Liver (tissue), 9 donors: ENCODE measurements around the gene TRHDE. TPM values are rescaled to one million over a fixed set of nuclear protein-coding genes. Genes with fewer than 3 reads are reported as not detected.

Experiments used
- DNase-seq: peaks from one replicate; pipeline ENCODE4 v3.0.0-alpha.2; 2017; ENCODE audit warnings: low spot score
- H3K27ac ChIP-seq, 2 donors: one replicate each; pipeline ENCODE4 v1.7.0; 2013; ENCODE audit warnings: inconsistent platforms in 2 of 2, low read length in 2 of 2, control low read depth in 1 of 2, low read depth in 1 of 2, mild to moderate bottlenecking in 1 of 2
- H3K27me3 ChIP-seq, 4 donors: one replicate each; pipeline versions ENCODE4 v1.6.1 to v1.7.0; 2013; ENCODE audit warnings: low read length in 3 of 4, inconsistent platforms in 1 of 4, mild to moderate bottlenecking in 1 of 4, moderate library complexity in 1 of 4; ENCODE audit not compliant: control insufficient read depth in 4 of 4, insufficient read depth in 4 of 4
- H3K36me3 ChIP-seq, 4 donors: one replicate each; pipeline versions ENCODE4 v1.6.1 to v1.7.0; 2013; ENCODE audit warnings: low read length in 3 of 4, mild to moderate bottlenecking in 3 of 4, low read depth in 1 of 4, moderate library complexity in 1 of 4; ENCODE audit not compliant: control insufficient read depth in 4 of 4, insufficient read depth in 3 of 4
- H3K4me1 ChIP-seq, 4 donors: one replicate each; pipeline versions ENCODE4 v1.6.1 to v1.7.0; 2013; ENCODE audit warnings: low read length in 3 of 4, mild to moderate bottlenecking in 3 of 4, moderate library complexity in 1 of 4; ENCODE audit not compliant: control insufficient read depth in 4 of 4, insufficient read depth in 4 of 4
- H3K4me3 ChIP-seq, 3 donors: one replicate each; pipeline versions ENCODE4 v1.6.1 to v1.7.0; 2013; ENCODE audit warnings: low read length in 3 of 3, control low read depth in 1 of 3, low read depth in 1 of 3, mild to moderate bottlenecking in 1 of 3
- H3K9ac ChIP-seq, 2 donors: one replicate each; pipeline ENCODE4 v1.7.0; 2013; ENCODE audit warnings: low read length in 2 of 2, mild to moderate bottlenecking in 2 of 2, moderate library complexity in 2 of 2, control low read depth in 1 of 2, low read depth in 1 of 2
- H3K9me3 ChIP-seq, 4 donors: one replicate each; pipeline versions ENCODE4 v1.6.1 to v1.7.0; 2013; ENCODE audit warnings: low read length in 3 of 4; ENCODE audit not compliant: control insufficient read depth in 4 of 4
- FOXA1 ChIP-seq: IDR thresholded peaks from 2 replicates; pipeline ENCODE4 v1.6.1; 2016; ENCODE audit warnings: antibody characterized with exemption
- FOXA2 ChIP-seq: IDR thresholded peaks from 2 replicates; pipeline ENCODE4 v1.6.1; 2016; ENCODE audit warnings: antibody characterized with exemption
- HNF4A ChIP-seq, 2 donors: conservative IDR thresholded peaks; 2 replicates each; pipeline ENCODE4 v1.6.1; 2016; ENCODE audit warnings: antibody characterized with exemption in 2 of 2, mild to moderate bottlenecking in 2 of 2
- HNF4G ChIP-seq: IDR thresholded peaks from 2 replicates; pipeline ENCODE4 v1.6.1; 2016; ENCODE audit warnings: antibody characterized with exemption
- JUND ChIP-seq, 2 donors: IDR thresholded peaks; 2 replicates each; pipeline ENCODE4 v1.6.1; 2016; ENCODE audit warnings: antibody characterized with exemption in 2 of 2
- MAX ChIP-seq: IDR thresholded peaks from 2 replicates; pipeline ENCODE4 v1.6.1; 2016; ENCODE audit warnings: antibody characterized with exemption
- NR2F2 ChIP-seq: IDR thresholded peaks from 2 replicates; pipeline ENCODE4 v1.6.1; 2016; ENCODE audit warnings: antibody characterized with exemption
- RAD21 ChIP-seq, 2 donors: IDR thresholded peaks; 2 replicates each; pipeline ENCODE4 v1.6.1; 2016; ENCODE audit warnings: antibody characterized with exemption in 2 of 2, mild to moderate bottlenecking in 2 of 2
- REST ChIP-seq: IDR thresholded peaks from 2 replicates; pipeline ENCODE4 v1.6.1; 2016; ENCODE audit warnings: antibody characterized with exemption, mild to moderate bottlenecking
- RXRA ChIP-seq, 2 donors: IDR thresholded peaks; 2 replicates each; pipeline ENCODE4 v1.6.1; 2017 to 2018; ENCODE audit warnings: antibody characterized with exemption in 2 of 2, mild to moderate bottlenecking in 1 of 2
- TAF1 ChIP-seq: conservative IDR thresholded peaks from 2 replicates; pipeline ENCODE4 v1.6.1; 2016; ENCODE audit warnings: antibody characterized with exemption, mild to moderate bottlenecking
- YY1 ChIP-seq: IDR thresholded peaks from 2 replicates; pipeline ENCODE4 v1.6.1; 2016; ENCODE audit warnings: antibody characterized with exemption, mild to moderate bottlenecking
- WGBS: extraction: QIAGEN DNeasy Blood & Tissue Kit; methylation state at CpG from one replicate; pipeline ENCODE4 v1.1.7; 2013; 5-methylcytosine and 5-hydroxymethylcytosine counted together
- polyA plus RNA-seq, 2 donors: library from polyadenylated mRNA; stranded (reverse) in 1 of 2; unstranded in 1 of 2; fragments of 200-250 nt in 1 of 2; fragments of >200 nt in 1 of 2; fragmentation: Nextera tagmentation in 1 of 2; extraction: Ambion mirVana in 1 of 2; gene quantifications; one replicate each; pipeline versions ENCODE4 v1.2.1 to v1.2.3, GENCODE V29; 2013 to 2015
- total RNA-seq, 2 donors: library from RNA; depleted of rRNA; stranded (reverse); fragments of >200 nt; gene quantifications; one replicate each; pipeline ENCODE4 v1.2.3, GENCODE V29; 2014
- TF ChIP-seq, protein P1 (sequence below): IDR thresholded peaks from 2 replicates; pipeline ENCODE4 v1.6.1; 2016; ENCODE audit warnings: antibody characterized with exemption
- donor health status: healthy.
- donor health status: healthy.
- donor health status: healthy.
- donor health status: healthy.
- donor health status: healthy.

TRHDE gene
- total and polyA plus RNA-seq, 4 donors, result 0.05 to 0.17 (median 0.14) TPM; not detected in 1

GRCh38 chr12:72406111-72406510 is 133.9 kb downstream of the TRHDE start:
- no peak overlapping the region for H3K27ac ChIP-seq
- no peaks in the 10 kb centered on the region for H3K27me3 ChIP-seq
- 75% methylated on average over 2 of the region's 2 CpGs for WGBS
- TF ChIP-seq YY1, result no peak
- no peak for TF ChIP-seq HNF4G
- no peak for TF ChIP-seq TAF1
- no peak for TF ChIP-seq FOXA2
- TF ChIP-seq FOXA1, result no peak
- TF ChIP-seq RAD21 (IDR thresholded peaks at IDR 0.05), result no peak
- TF ChIP-seq REST, result no peak
- no peak for TF ChIP-seq MAX
- H3K4me1 ChIP-seq, result no peaks in the 10 kb centered on the region
- H3K4me3 ChIP-seq, result no peak overlapping the region
- no peak for DNase-seq
- H3K36me3 ChIP-seq, result no peaks in the 10 kb centered on the region
- no peaks in the 10 kb centered on the region for H3K9me3 ChIP-seq
- no peak overlapping the region for H3K9ac ChIP-seq

DNA sequence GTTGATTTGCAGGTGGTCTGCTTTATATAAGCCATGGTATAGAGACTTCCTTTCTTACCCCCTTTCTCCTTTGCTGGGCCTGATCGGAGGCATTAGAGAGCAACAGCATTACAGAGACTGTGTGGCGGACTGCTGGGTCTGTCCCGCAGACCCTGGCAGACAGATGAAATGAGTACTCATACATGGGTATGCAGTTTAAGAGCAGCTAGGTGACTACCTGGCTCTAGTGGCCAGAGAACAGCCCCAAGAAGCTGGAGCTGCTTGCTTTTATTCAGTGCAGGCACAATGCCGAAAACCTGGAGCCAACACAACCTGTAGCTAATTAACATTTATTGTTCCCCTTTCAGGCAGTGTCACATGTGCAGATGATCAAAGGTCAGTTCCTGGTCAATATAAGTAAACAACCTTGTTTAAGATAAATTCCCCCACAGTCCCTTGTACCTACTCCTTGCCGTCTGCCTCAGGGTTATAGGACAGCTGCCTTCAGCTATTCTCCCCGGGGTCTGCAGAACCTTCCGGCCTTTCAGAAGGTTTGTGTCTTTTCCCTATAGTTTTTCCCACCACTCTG is 160.0 kb downstream of the TRHDE start:
- TF ChIP-seq FOXA1, result no peak
- TF ChIP-seq HNF4A (conservative IDR thresholded peaks at IDR 0.05), result peak in 1 of 2 donors; percentile 15
- Histone ChIP-seq H3K27me3 (no peaks in the 10 kb centered on the region), H3K36me3 (no peaks in the 10 kb centered on the region), H3K4me3 (no peak overlapping the region), H3K27ac (no peak overlapping the region), H3K9ac (no peak overlapping the region), H3K9me3 (no peaks in the 10 kb centered on the region), H3K4me1 (peaks cover 0 to 4% (median 0%) of the 10 kb centered on the region in 4 donors)
- 71% methylated on average over 7 of the region's 7 CpGs for WGBS
- DNase-seq, result no peak

GRCh38 chr12:72433298-72433697 is 161.1 kb downstream of the TRHDE start:
- H3K9me3 ChIP-seq, result no peaks in the 10 kb centered on the region
- TF ChIP-seq, protein P1, sequence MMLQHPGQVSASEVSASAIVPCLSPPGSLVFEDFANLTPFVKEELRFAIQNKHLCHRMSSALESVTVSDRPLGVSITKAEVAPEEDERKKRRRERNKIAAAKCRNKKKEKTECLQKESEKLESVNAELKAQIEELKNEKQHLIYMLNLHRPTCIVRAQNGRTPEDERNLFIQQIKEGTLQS, result no peak
- no peak overlapping the region for H3K4me3 ChIP-seq
- H3K27ac ChIP-seq, result no peak overlapping the region
- 86% methylated on average over 1 of the region's 1 CpG for WGBS
- H3K4me1 ChIP-seq, result peaks cover 0 to 4% (median 0%) of the 10 kb centered on the region in 4 donors
- no peak overlapping the region for H3K9ac ChIP-seq
- no peak for DNase-seq
- H3K27me3 ChIP-seq, result no peaks in the 10 kb centered on the region
- H3K36me3 ChIP-seq, result no peaks in the 10 kb centered on the region

GRCh38 chr12:72434999-72435398 is 162.8 kb downstream of the TRHDE start:
- Histone ChIP-seq H3K36me3 (no peaks in the 10 kb centered on the region), H3K9me3 (no peaks in the 10 kb centered on the region), H3K27me3 (no peaks in the 10 kb centered on the region), H3K27ac (no peak overlapping the region), H3K9ac (no peak overlapping the region), H3K4me1 (peaks cover 0 to 4% (median 0%) of the 10 kb centered on the region in 4 donors), H3K4me3 (no peak overlapping the region)
- no peak for DNase-seq
- 91% methylated on average over 1 of the region's 1 CpG for WGBS
- TF ChIP-seq FOXA1 (no peak), TAF1 (no peak), REST (no peak), HNF4A (conservative IDR thresholded peaks at IDR 0.05) (no peak), HNF4G (no peak), RXRA (IDR thresholded peaks at IDR 0.05) (no peak), JUND (IDR thresholded peaks at IDR 0.05) (no peak), NR2F2 (no peak)
- TF ChIP-seq, protein P1, result no peak
